ENCODE data around the gene CNGA3.
A peak's percentile ranks its signal among the peaks of the same experiment; 100 is the strongest.

Gene CNGA3

DNA sequence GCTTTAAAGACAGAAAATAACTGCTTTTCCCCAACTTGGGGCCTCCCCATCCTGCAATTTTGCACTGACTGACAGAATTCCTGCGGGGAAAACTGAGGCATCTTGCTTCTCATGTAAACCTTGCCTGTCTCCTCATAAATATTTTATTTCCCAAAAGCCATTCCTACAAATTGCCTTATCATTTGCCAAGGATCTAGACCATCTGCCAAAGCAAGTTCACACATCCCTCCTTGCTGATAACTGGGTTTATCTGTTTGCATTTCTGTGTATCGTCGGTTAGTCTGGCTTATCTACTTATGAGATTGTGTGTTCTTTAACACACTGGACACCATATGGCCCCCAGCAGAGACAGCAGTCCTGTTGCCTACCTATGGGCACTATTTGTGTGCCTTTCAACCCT is 3.0 kb upstream of the CNGA3 start:
- H3K9me3 ChIP-seq, result no peaks in the 10 kb centered on the region
- H3K4me1 ChIP-seq, result no peaks in the 10 kb centered on the region
- H3K27me3 ChIP-seq (ENCODE audit: low read depth), result peaks cover 32% of the 10 kb centered on the region
- no peak overlapping the region for H3K4me3 ChIP-seq
- no peaks in the 10 kb centered on the region for H3K36me3 ChIP-seq (replicated peaks)
- DNase-seq (ENCODE audit: low spot score in 2 of 2), result no peak
- in situ Hi-C loops (cut with MboI; ENCODE audit: low sequenced_read_pairs), result no loop called here

DNA sequence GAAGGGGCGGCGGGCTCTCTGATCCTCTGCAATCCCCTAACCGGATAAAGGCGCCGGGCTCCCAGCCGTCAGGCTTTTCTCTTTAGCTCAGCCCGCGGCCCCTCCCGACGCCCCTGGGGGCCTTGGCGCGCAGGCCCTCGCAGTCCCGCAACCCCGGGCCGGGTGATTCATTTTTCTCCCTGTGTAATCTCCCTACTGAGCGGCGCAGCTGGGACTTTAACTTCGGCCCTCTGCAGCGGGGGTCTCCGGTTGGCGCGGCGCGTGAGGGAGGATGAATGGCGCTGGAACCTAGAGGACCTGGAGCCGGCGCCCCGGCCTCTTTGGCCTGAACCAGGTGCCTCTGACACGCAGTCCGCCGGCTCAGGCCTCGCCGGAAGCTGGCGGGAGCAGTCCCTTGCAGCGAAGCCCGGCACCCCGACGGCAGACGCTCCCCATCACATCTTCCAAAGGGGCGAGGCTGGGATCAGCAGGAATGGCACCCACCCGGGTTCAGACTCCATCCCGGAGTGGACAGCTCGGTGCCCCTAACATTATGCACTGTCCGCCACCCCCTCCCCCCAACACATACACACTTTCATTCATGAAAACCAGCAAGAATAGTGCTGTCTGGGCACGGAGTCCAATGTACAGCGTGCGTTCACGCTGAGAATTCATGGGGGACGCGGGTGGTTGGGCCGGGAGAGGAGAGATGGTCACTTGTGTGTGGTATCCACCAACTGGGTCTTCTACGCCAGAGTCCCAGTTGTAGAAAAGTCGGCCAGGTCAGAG is 1.2 kb downstream of the CNGA3 start:
- DNase-seq (ENCODE audit: low spot score in 2 of 2), result peak in 1 of 2 experiments; percentile 29
- Histone ChIP-seq H3K4me3 (no peak overlapping the region), H3K4me1 (no peaks in the 10 kb centered on the region), H3K27me3 (ENCODE audit: low read depth) (peaks cover 32% of the 10 kb centered on the region), H3K36me3 (replicated peaks) (no peaks in the 10 kb centered on the region), H3K9me3 (peaks cover 2% of the 10 kb centered on the region; the same call in 1 of the 2 replicates)
- in situ Hi-C loops (cut with MboI; ENCODE audit: low sequenced_read_pairs), result no loop called here

DNA sequence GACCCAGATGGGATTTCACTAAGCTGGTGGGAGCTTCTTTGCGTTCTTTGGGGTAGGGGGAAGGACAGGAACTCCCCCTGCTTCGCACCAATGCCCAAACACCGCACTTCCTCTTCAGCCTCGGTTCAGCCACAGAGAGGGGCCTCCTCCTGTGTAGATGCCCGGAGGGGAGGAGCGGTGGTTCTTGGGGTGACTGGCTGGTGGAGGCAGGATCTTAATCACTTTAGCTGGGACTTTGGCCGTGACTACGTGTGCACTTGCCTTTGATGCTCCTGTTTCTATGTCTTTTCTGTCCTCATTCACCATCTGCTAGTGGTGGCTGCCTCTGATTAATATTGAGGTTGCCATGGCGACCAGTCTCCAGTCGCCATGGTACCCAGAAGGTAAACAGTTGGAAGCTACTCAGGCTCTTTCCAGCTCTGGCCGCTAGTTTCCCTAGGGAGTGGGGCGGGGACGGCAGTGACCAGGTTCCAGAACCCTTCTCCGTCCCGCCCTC is 1.9 kb downstream of the CNGA3 start:
- no peak overlapping the region for H3K4me3 ChIP-seq
- no peaks in the 10 kb centered on the region for H3K36me3 ChIP-seq (replicated peaks)
- no peaks in the 10 kb centered on the region for H3K4me1 ChIP-seq
- peak; percentile 20 to 66 for DNase-seq (ENCODE audit: low spot score in 2 of 2)
- in situ Hi-C loops (cut with MboI; ENCODE audit: low sequenced_read_pairs), result no loop called here
- peaks cover 32% of the 10 kb centered on the region for H3K27me3 ChIP-seq (ENCODE audit: low read depth)
- peaks cover 2% of the 10 kb centered on the region; the same call in 1 of the 2 replicates for H3K9me3 ChIP-seq

DNA sequence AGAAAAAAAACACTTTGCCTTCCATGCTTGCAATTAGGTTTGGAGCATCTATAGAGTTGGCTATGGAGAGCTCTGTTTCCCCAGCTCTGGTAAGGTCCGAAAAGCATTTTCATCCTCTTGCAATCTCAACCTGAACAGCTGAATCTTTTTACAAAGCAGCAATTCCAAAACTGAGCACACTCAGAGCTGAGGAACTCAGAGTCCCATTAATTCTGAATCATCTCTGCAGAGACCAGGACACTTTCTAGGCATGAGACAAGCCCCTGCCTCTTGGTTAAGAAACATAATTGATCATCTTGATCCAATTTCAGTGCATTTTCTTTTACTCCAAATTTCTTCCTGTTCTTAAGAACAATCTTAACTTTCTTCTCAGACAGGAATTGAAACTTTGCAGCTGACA is 4.2 kb downstream of the CNGA3 start:
- no peaks in the 10 kb centered on the region for H3K4me1 ChIP-seq
- in situ Hi-C loops (cut with MboI; ENCODE audit: low sequenced_read_pairs), result no loop called here
- H3K36me3 ChIP-seq (replicated peaks), result no peaks in the 10 kb centered on the region
- H3K4me3 ChIP-seq, result no peak overlapping the region
- no peak for DNase-seq (ENCODE audit: low spot score in 2 of 2)
- peaks cover 25% of the 10 kb centered on the region for H3K27me3 ChIP-seq (ENCODE audit: low read depth)
- peaks cover 2% of the 10 kb centered on the region; the same call in 1 of the 2 replicates for H3K9me3 ChIP-seq

DNA sequence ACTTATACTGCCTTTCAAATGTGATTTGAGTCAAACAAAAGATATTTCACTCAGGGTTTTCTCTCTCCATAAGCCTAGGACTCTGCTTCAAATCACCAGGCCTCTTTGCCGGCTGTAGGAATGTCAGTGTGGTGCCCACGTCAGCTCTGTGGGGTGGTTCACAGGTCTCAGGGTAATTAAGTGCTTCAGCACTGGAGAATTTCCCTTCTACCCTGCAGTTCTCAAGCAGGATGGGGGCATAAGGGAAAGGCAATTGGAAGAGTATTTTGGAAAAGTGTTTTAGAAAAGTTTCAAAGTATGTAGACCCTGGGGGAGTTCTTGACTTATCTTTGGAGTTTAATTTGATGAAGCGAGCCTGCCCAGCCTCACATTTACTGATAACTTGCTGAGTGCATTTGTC is 9.6 kb downstream of the CNGA3 start:
- DNase-seq (ENCODE audit: low spot score in 2 of 2), result no peak

DNA sequence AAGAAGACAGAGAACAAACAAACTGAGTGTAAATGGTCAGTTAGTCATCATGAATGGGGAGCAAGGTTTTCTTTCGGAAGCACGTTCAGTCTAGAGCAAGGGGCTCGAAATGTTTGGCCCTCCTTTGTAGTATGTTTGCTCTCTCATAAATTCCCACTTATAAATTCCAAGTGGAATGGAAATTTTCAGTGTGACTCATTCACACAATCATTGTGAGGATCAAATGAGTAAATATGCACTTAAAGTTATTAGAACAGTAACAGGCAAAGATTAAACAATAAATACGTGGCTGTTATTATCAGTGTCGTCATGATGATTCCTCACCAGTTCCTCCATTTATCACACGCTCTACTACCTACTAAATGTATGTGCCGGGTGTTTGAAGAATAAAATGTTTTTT is 10.5 kb downstream of the CNGA3 start:
- no peak overlapping the region for H3K4me3 ChIP-seq
- DNase-seq (ENCODE audit: low spot score in 2 of 2), result no peak
- H3K9me3 ChIP-seq, result no peaks in the 10 kb centered on the region

More for the DNA sequence above, 9.6 kb downstream of the CNGA3 start:
- Histone ChIP-seq H3K36me3 (replicated peaks) (no peaks in the 10 kb centered on the region), H3K4me1 (no peaks in the 10 kb centered on the region), H3K27me3 (ENCODE audit: low read depth) (no peaks in the 10 kb centered on the region), H3K9me3 (peaks cover 2% of the 10 kb centered on the region; the same call in 1 of the 2 replicates), H3K4me3 (no peak overlapping the region)
- in situ Hi-C loops (cut with MboI; ENCODE audit: low sequenced_read_pairs), result no loop called here

DNA sequence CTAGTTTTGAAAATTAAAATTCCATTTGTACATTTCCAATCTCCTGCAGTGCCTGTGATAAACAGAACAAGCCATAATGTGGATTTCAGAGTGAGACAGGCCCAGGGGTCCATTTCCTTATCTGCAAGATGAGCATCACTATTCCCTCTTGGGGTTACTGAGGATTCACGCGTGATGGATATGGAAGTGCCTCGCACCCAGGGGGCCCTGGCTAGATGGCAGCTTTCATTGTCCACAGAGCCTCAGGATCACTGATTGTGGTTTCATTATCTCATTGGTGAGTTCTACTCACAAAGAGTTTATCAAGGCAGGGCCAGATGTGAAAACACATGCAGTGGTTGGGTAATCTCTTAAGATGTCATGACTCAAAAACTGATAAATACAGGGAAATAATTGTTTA is 11.6 kb downstream of the CNGA3 start:
- in situ Hi-C loops (cut with MboI; ENCODE audit: low sequenced_read_pairs), result no loop called here
- Histone ChIP-seq H3K9me3 (no peaks in the 10 kb centered on the region), H3K4me1 (no peaks in the 10 kb centered on the region), H3K4me3 (no peak overlapping the region), H3K27me3 (ENCODE audit: low read depth) (no peaks in the 10 kb centered on the region), H3K36me3 (replicated peaks) (no peaks in the 10 kb centered on the region)
- no peak for DNase-seq (ENCODE audit: low spot score in 2 of 2)

More for the DNA sequence above, 10.5 kb downstream of the CNGA3 start:
- no peaks in the 10 kb centered on the region for H3K36me3 ChIP-seq (replicated peaks)
- in situ Hi-C loops (cut with MboI; ENCODE audit: low sequenced_read_pairs), result no loop called here
- no peaks in the 10 kb centered on the region for H3K27me3 ChIP-seq (ENCODE audit: low read depth)
- no peaks in the 10 kb centered on the region for H3K4me1 ChIP-seq

DNA sequence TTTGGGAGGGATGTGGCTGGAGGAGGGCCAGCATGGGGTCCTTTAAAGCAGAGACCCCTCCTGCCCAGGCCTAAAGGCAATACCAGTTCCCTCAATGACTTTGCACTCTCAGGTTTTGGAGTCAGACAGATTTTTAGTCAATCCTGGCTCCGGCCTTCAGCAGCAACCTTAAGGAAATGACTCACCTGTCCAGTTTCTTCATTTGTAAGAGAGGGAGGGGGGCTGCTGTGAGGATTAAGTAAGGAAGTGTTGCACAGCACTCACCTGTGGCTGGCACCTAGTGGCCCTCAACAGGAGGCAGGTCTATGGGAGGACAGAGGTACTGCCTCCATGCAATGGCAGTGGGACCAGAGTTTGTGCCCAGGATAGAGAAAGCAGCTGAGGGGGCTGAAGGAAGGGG is 13.7 kb downstream of the CNGA3 start:
- no peaks in the 10 kb centered on the region for H3K9me3 ChIP-seq
- H3K27me3 ChIP-seq (ENCODE audit: low read depth), result no peaks in the 10 kb centered on the region
- DNase-seq (ENCODE audit: low spot score in 2 of 2), result no peak
- H3K4me1 ChIP-seq, result no peaks in the 10 kb centered on the region
- H3K4me3 ChIP-seq, result no peak overlapping the region
- no peaks in the 10 kb centered on the region for H3K36me3 ChIP-seq (replicated peaks)
- in situ Hi-C loops (cut with MboI; ENCODE audit: low sequenced_read_pairs), result no loop called here

DNA sequence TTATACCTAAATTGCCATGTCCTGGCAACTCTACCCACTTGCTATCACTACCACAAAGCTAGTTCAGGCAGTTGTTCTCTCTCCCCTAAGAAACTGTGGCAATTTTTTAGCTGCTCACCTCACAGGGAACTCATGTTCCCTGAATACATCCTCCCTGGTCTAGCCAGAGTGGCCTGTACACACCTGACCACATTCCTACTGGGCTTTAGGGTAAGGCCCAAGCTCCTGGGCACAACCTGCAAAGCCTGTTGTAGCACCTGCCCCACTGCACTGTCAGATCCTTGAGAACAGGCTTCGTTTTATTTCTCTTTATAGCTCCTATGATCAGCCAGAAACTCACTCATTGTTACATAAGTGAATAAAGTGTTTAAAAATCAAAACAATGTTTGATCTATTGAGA is 21.5 kb downstream of the CNGA3 start:
- no peaks in the 10 kb centered on the region for H3K27me3 ChIP-seq (ENCODE audit: low read depth)
- no peaks in the 10 kb centered on the region for H3K4me1 ChIP-seq
- no peak for DNase-seq (ENCODE audit: low spot score in 2 of 2)
- H3K9me3 ChIP-seq, result peaks cover 2% of the 10 kb centered on the region; the same call in 1 of the 2 replicates
- H3K4me3 ChIP-seq, result no peak overlapping the region
- no peaks in the 10 kb centered on the region for H3K36me3 ChIP-seq (replicated peaks)
- in situ Hi-C loops (cut with MboI; ENCODE audit: low sequenced_read_pairs), result no loop called here

DNA sequence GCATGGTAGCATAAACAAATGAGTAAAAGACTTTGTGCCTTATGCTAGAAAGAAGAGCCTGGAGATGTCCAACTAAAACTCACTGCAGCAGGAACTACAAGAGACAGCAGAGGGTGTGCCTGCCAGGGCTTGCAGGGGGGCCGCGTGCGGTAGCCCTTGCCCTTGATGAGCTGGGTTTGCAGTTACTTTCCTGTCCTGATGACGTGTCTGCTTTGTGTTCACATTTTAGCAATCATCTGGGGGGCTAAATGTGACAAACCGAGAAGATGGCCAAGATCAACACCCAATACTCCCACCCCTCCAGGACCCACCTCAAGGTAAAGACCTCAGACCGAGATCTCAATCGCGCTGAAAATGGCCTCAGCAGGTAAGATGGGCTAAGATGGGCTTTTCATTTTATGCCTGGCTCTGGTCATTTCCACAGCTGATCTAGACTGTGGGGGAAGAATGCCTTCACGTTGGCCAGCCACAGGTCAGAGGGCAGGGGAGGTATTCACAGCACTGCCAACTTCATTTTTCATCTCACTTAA is 23.5 kb downstream of the CNGA3 start:
- Histone ChIP-seq H3K4me3 (no peak overlapping the region), H3K27me3 (ENCODE audit: low read depth) (no peaks in the 10 kb centered on the region), H3K4me1 (no peaks in the 10 kb centered on the region), H3K9me3 (peaks cover 2% of the 10 kb centered on the region; the same call in 1 of the 2 replicates), H3K36me3 (replicated peaks) (no peaks in the 10 kb centered on the region)
- no peak for DNase-seq (ENCODE audit: low spot score in 2 of 2)
- in situ Hi-C loops (cut with MboI; ENCODE audit: low sequenced_read_pairs), result no loop called here

DNA sequence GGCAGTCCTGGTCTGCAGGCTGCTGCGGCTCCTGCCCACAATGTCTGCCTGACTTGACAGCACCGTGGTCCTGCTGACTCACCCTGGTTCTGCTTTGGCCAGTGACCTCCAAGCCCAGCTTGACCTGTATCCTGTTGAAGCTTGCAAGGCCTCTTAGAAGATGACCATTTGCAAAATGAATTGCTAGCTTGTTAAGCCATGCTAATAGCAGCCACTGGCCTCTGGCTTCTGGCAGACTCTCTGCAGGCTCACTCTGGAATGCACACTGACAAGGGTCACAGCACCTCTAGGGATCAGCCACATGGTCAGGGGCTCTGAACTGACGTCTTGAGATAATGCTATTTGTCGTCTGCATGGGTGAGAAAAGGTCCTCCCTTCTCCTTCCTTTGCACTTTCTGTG is 25.9 kb downstream of the CNGA3 start:
- DNase-seq (ENCODE audit: low spot score in 2 of 2), result no peak
- Histone ChIP-seq H3K36me3 (replicated peaks) (no peaks in the 10 kb centered on the region), H3K4me1 (no peaks in the 10 kb centered on the region), H3K4me3 (no peak overlapping the region), H3K9me3 (peaks cover 2% of the 10 kb centered on the region; the same call in 1 of the 2 replicates), H3K27me3 (ENCODE audit: low read depth) (no peaks in the 10 kb centered on the region)
- in situ Hi-C loops (cut with MboI; ENCODE audit: low sequenced_read_pairs), result no loop called here

DNA sequence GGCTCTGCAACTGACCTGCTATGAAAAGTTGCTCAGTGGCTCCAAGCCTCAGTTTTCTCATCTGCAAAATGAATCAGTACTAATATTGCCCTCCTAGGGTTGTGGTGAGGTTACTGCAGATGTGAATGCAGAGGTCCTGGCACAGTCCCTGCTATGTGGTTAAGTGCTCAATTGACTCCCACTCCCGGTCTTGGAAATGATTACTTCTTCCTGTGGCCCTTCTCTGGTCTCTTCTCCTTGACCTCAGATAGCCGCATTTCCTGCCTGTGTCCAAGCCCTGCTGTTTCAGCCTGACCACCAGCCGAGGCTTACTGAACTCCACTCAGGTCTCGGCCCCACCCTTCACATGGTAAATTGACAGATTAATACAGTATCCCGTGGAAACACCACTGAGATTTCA is 26.3 kb downstream of the CNGA3 start:
- Histone ChIP-seq H3K4me1 (no peaks in the 10 kb centered on the region), H3K9me3 (peaks cover 2% of the 10 kb centered on the region; the same call in 1 of the 2 replicates), H3K4me3 (no peak overlapping the region), H3K27me3 (ENCODE audit: low read depth) (no peaks in the 10 kb centered on the region), H3K36me3 (replicated peaks) (no peaks in the 10 kb centered on the region)
- DNase-seq (ENCODE audit: low spot score in 2 of 2), result no peak
- in situ Hi-C loops (cut with MboI; ENCODE audit: low sequenced_read_pairs), result no loop called here

DNA sequence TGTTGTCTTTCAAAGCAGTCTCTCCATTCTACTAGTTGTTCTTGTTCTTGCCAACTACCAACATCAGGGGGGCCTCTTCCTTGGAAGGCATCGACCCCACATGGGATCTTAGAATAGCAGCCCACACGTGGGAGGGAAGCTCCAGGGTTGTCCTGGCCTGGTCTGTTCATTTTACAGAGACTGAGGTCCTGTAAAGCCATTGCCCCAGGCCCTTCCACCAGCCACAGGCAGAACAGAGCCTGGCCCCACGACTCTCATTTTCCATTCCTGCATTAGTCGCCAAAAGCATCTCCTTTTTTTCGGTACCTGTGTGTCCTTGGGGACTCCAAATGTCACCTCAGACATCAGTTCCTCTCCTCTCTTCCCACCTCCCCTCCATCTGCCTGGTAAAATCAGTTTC is 28.0 kb downstream of the CNGA3 start:
- no peaks in the 10 kb centered on the region for H3K27me3 ChIP-seq (ENCODE audit: low read depth)
- peaks cover 2% of the 10 kb centered on the region for H3K4me1 ChIP-seq
- no peak for DNase-seq (ENCODE audit: low spot score in 2 of 2)
- no peak overlapping the region for H3K4me3 ChIP-seq
- H3K9me3 ChIP-seq, result no peaks in the 10 kb centered on the region
- no peaks in the 10 kb centered on the region for H3K36me3 ChIP-seq (replicated peaks)
- in situ Hi-C loops (cut with MboI; ENCODE audit: low sequenced_read_pairs), result no loop called here

DNA sequence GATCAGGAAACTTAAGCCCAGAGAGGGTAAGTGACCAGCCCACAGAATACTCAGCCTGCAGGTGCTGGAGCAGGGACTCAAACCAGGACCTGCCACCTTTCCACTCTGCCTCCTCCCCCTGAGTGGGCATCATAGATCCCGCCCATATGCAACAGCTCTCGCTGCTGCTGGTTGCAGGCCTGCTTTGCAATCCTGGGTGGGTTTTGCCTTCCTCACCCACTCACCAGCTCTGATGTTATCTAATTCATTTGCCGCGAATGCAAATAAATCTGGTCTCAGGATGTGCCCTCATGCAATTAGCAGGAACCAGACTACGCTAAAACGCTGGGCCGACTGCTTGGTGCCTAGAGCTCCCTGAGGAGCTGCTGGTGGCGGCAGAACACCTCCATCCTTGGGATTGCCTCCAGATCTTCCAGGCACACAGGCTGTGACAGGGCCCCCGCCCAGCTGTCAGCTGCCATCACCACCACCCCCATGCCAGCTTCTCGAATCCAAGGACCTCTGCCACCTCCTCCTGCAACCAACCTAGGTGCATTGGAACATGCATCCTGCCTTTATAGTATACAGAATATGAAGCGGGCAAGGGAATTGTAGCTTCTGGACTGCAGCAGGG is 28.8 kb downstream of the CNGA3 start:
- no peaks in the 10 kb centered on the region for H3K36me3 ChIP-seq (replicated peaks)
- no peaks in the 10 kb centered on the region for H3K27me3 ChIP-seq (ENCODE audit: low read depth)
- in situ Hi-C loops (cut with MboI; ENCODE audit: low sequenced_read_pairs), result no loop called here

More for the DNA sequence above, 28.8 kb downstream of the CNGA3 start:
- DNase-seq (ENCODE audit: low spot score in 2 of 2), result no peak
- H3K9me3 ChIP-seq, result no peaks in the 10 kb centered on the region
- no peak overlapping the region for H3K4me3 ChIP-seq
- peaks cover 8% of the 10 kb centered on the region for H3K4me1 ChIP-seq

All from HAP-1 (cell line).